GM23338 (cell line): ENCODE data around the gene ING5. TPM values are rescaled to one million over a fixed set of nuclear protein-coding genes. Genes with fewer than 3 reads are reported as not detected.

ENCODE experiments used
- ATAC-seq: fragments of 200-7000 bp; cut with Tn5 transposase; 3 replicates; pipeline ENCODE4 v1.9.1; 2020
- DNase-seq: peaks from one replicate; pipeline ENCODE4 v3.0.0-alpha.2; 2015; ENCODE audit warnings: low spot score
- H2AFZ ChIP-seq: fragments of 200-600 bp; sonication (generic); 2 replicates; pipeline ENCODE4 v1.8.0; 2016; ENCODE audit warnings: antibody characterized with exemption, mild to moderate bottlenecking, moderate library complexity
- H3F3A ChIP-seq: fragments of 200-600 bp; sonication (generic); replicated peaks from 2 replicates; pipeline ENCODE4 v1.8.0; 2017; ENCODE audit warnings: antibody characterized with exemption, mixed run types, low read depth
- H3K27ac ChIP-seq: fragments of 200-600 bp; sonication (generic); 2 replicates; pipeline ENCODE4 v1.6.1; 2016; ENCODE audit warnings: low read depth
- H3K27me3 ChIP-seq: fragments of 200-600 bp; sonication (generic); 2 replicates; pipeline ENCODE4 v1.8.0; 2016; ENCODE audit warnings: mild to moderate bottlenecking, mixed run types, moderate library complexity; ENCODE audit not compliant: insufficient read depth
- H3K36me3 ChIP-seq: fragments of 200-600 bp; sonication (generic); 2 replicates; pipeline ENCODE4 v1.8.0; 2016; ENCODE audit warnings: mild to moderate bottlenecking; ENCODE audit not compliant: insufficient read depth
- H3K4me1 ChIP-seq: fragments of 200-600 bp; sonication (generic); 2 replicates; pipeline ENCODE4 v1.8.0; 2016; ENCODE audit warnings: mild to moderate bottlenecking, moderate library complexity; ENCODE audit not compliant: insufficient read depth
- H3K4me2 ChIP-seq: fragments of 200-600 bp; sonication (generic); 2 replicates; pipeline ENCODE4 v1.7.1; 2017; ENCODE audit warnings: mixed run types
- H3K4me3 ChIP-seq: fragments of 200-600 bp; sonication (generic); 2 replicates; pipeline ENCODE4 v1.6.1; 2016; ENCODE audit warnings: mixed run types
- H3K79me2 ChIP-seq: fragments of 200-600 bp; sonication (generic); replicated peaks from 2 replicates; pipeline ENCODE4 v1.8.0; 2017; ENCODE audit warnings: mild to moderate bottlenecking; ENCODE audit not compliant: insufficient read depth
- H3K9me2 ChIP-seq: fragments of 200-600 bp; sonication (generic); 2 replicates; pipeline ENCODE4 v1.8.0; 2017; ENCODE audit not compliant: insufficient read depth
- H4K20me1 ChIP-seq: fragments of 200-600 bp; sonication (generic); replicated peaks from 2 replicates; pipeline ENCODE4 v1.8.0; 2017; ENCODE audit warnings: mild to moderate bottlenecking; ENCODE audit not compliant: insufficient read depth
- H3K27ac Mint-ChIP-seq: 2 replicates; pipeline ENCODE4 v1.8.0; 2020; ENCODE audit warnings: inconsistent platforms, mild to moderate bottlenecking, moderate library complexity, mixed read lengths
- H3K27me3 Mint-ChIP-seq: 3 replicates; pipeline ENCODE4 v1.8.0; 2022; ENCODE audit warnings: low read depth, mild to moderate bottlenecking, moderate library complexity, mixed read lengths, inconsistent platforms; ENCODE audit not compliant: insufficient read depth, poor library complexity
- H3K36me3 Mint-ChIP-seq: 3 replicates; pipeline ENCODE4 v1.8.0; 2021; ENCODE audit warnings: low read depth, mild to moderate bottlenecking, inconsistent platforms, moderate library complexity, mixed read lengths
- H3K4me1 Mint-ChIP-seq: 3 replicates; pipeline ENCODE4 v1.8.0; 2020; ENCODE audit warnings: mild to moderate bottlenecking, inconsistent platforms, mixed read lengths
- H3K4me3 Mint-ChIP-seq: 3 replicates; pipeline ENCODE4 v1.8.0; 2021; ENCODE audit warnings: moderate library complexity, mild to moderate bottlenecking, inconsistent platforms, mixed read lengths
- H3K9me3 Mint-ChIP-seq: 3 replicates; pipeline ENCODE4 v1.8.0; 2020; ENCODE audit warnings: moderate library complexity, mild to moderate bottlenecking, inconsistent platforms, mixed read lengths
- CREB1 ChIP-seq: fragments of 250-450 bp; sonication (Bioruptor Pico); IDR thresholded peaks from 2 replicates; pipeline ENCODE4 v1.5.0; 2020; ENCODE audit warnings: low read depth, mild to moderate bottlenecking, moderate library complexity
- CTCF ChIP-seq, 2 experiments: fragments of 200-600 bp in 1 of 2; sonication (generic) in 1 of 2; conservative IDR thresholded peaks; 2 replicates each; pipeline versions ENCODE4 v1.5.1 to v1.6.1; 2016 to 2017; ENCODE audit warnings: antibody characterized with exemption in 2 of 2, low read depth in 2 of 2, mild to moderate bottlenecking in 2 of 2, moderate library complexity in 1 of 2
- ETS1 ChIP-seq: IDR thresholded peaks from 2 replicates; pipeline ENCODE4 v1.6.1; 2016; ENCODE audit warnings: antibody characterized with exemption
- EZH2 ChIP-seq: fragments of 200-600 bp; sonication (generic); IDR thresholded peaks from one replicate; pipeline ENCODE4 v1.8.0; 2017; ENCODE audit warnings: antibody characterized with exemption, mild to moderate bottlenecking, low read depth; ENCODE audit not compliant: unreplicated experiment
- EZH2phosphoT487 ChIP-seq: fragments of 200-600 bp; sonication (generic); IDR thresholded peaks from one replicate; pipeline ENCODE4 v1.8.1; 2018; ENCODE audit warnings: antibody characterized with exemption; ENCODE audit not compliant: unreplicated experiment
- JUNB ChIP-seq: IDR thresholded peaks from one replicate; pipeline ENCODE4 v1.6.1; 2016; ENCODE audit warnings: antibody characterized with exemption; ENCODE audit not compliant: unreplicated experiment
- NANOG ChIP-seq: IDR thresholded peaks from 2 replicates; pipeline ENCODE4 v1.6.1; 2016; ENCODE audit warnings: antibody characterized with exemption, borderline replicate concordance
- POLR2AphosphoS5 ChIP-seq: IDR thresholded peaks from 2 replicates; pipeline ENCODE4 v1.6.1; 2016; ENCODE audit warnings: antibody characterized with exemption, low read depth
- REST ChIP-seq: IDR thresholded peaks from one replicate; pipeline ENCODE4 v1.6.1; 2018; ENCODE audit warnings: antibody characterized with exemption; ENCODE audit not compliant: unreplicated experiment
- ZNF114 ChIP-seq: fragments of 250-450 bp; sonication (Bioruptor Pico); IDR thresholded peaks from 2 replicates; pipeline ENCODE4 v1.5.0; 2020; ENCODE audit warnings: mild to moderate bottlenecking, moderate library complexity
- ZNF331 ChIP-seq: fragments of 250-450 bp; sonication (Bioruptor Pico); IDR thresholded peaks from 2 replicates; pipeline ENCODE4 v1.5.0; 2020; ENCODE audit warnings: low read depth, mild to moderate bottlenecking, moderate library complexity
- ZNF462 ChIP-seq: fragments of 250-450 bp; sonication (Bioruptor Pico); IDR thresholded peaks from 2 replicates; pipeline ENCODE4 v1.5.0; 2020; ENCODE audit warnings: mild to moderate bottlenecking, moderate library complexity
- polyA plus RNA-seq: library from polyadenylated mRNA; unstranded; fragments of >200 nt; fragmentation: Nextera tagmentation; extraction: Ambion mirVana; gene quantifications from 2 replicates; pipeline ENCODE4 v1.2.1, GENCODE V29; 2016
- total RNA-seq: library from RNA; depleted of rRNA; stranded (reverse); fragments of >200 nt; shearing (Covaris generic); gene quantifications from 2 replicates; pipeline ENCODE4 v1.2.3, GENCODE V29; 2014

Gene ING5
- total and polyA plus RNA-seq, 2 experiments from 2014 or later = 25.7 to 42.5 TPM

- Histone ChIP-seq H3K27me3 (no peaks in the 10 kb centered on the region), H2AFZ (no peak overlapping the region), H3K79me2 (peaks cover 45% of the 10 kb centered on the region), H3F3A (no peaks in the 10 kb centered on the region), H3K4me2 (no peak overlapping the region), H4K20me1 (peaks cover 29% of the 10 kb centered on the region), H3K9me2 (no peaks in the 10 kb centered on the region), H3K36me3 (peaks cover 6% of the 10 kb centered on the region), H3K27ac (no peak overlapping the region), H3K4me3 (no peak overlapping the region), H3K4me1 (peaks cover 19% of the 10 kb centered on the region)
- no peaks in the 10 kb centered on the region; the same call in 2 of the 3 replicates for H3K9me3 Mint-ChIP-seq
- peaks cover 63% of the 10 kb centered on the region for H3K36me3 Mint-ChIP-seq
- peaks cover 26% of the 10 kb centered on the region for H3K4me1 Mint-ChIP-seq
- no peak overlapping the region for H3K4me3 Mint-ChIP-seq
- no peak for TF ChIP-seq ZNF331 (CRISPR knock-in tag)
- TF ChIP-seq JUNB = no peak
- no peak for TF ChIP-seq CREB1 (CRISPR knock-in tag)
- TF ChIP-seq ETS1 = no peak
- TF ChIP-seq CTCF (conservative IDR thresholded peaks at IDR 0.05; ENCODE audit: low read depth in 2 of 2) = no peak
- no peak for TF ChIP-seq ZNF114 (CRISPR knock-in tag)
- no peak for TF ChIP-seq NANOG
- no peak for TF ChIP-seq POLR2AphosphoS5
- TF ChIP-seq EZH2phosphoT487 = no peak
- TF ChIP-seq ZNF462 (CRISPR knock-in tag) = no peak
- TF ChIP-seq REST = no peak
- TF ChIP-seq EZH2 = no peak
- H3K27me3 Mint-ChIP-seq = peaks cover 5% of the 10 kb centered on the region
- no peak for ATAC-seq
- DNase-seq = no peak
- H3K27ac Mint-ChIP-seq = peak overlapping the region; percentile 65; the same call in 1 of the 2 replicates
These were observed 48.6 kb upstream of the ING5 start for GRCh38 chr2:241653210-241653750.
